C4-2B (cell line): Measurements from ENCODE around the gene BAIAP3.

ENCODE experiments used
- CTCF ChIP-seq: fragments of 450-650 bp; conservative IDR thresholded peaks from 2 replicates; pipeline ENCODE4 v1.5.1; 2017; ENCODE audit warnings: mild to moderate bottlenecking
- ZFX ChIP-seq: fragments of 450-650 bp; IDR thresholded peaks from 2 replicates; pipeline ENCODE4 v1.6.1; 2017

GRCh38 chr16:1379304-1380076 lies 46.0 kb downstream of the BAIAP3 start:
- TF ChIP-seq CTCF (no peak; the same call in 1 of the 2 replicates), ZFX (peak; percentile 74; the same call in 1 of the 2 replicates)
